Measurements from ENCODE around the gene HLTF.
"Not testable (repeated sequence)": the region's sequence is repeated elsewhere in the genome, so short reads cannot be mapped to it uniquely, and the experiment has no call there.

Gene HLTF, protein sequence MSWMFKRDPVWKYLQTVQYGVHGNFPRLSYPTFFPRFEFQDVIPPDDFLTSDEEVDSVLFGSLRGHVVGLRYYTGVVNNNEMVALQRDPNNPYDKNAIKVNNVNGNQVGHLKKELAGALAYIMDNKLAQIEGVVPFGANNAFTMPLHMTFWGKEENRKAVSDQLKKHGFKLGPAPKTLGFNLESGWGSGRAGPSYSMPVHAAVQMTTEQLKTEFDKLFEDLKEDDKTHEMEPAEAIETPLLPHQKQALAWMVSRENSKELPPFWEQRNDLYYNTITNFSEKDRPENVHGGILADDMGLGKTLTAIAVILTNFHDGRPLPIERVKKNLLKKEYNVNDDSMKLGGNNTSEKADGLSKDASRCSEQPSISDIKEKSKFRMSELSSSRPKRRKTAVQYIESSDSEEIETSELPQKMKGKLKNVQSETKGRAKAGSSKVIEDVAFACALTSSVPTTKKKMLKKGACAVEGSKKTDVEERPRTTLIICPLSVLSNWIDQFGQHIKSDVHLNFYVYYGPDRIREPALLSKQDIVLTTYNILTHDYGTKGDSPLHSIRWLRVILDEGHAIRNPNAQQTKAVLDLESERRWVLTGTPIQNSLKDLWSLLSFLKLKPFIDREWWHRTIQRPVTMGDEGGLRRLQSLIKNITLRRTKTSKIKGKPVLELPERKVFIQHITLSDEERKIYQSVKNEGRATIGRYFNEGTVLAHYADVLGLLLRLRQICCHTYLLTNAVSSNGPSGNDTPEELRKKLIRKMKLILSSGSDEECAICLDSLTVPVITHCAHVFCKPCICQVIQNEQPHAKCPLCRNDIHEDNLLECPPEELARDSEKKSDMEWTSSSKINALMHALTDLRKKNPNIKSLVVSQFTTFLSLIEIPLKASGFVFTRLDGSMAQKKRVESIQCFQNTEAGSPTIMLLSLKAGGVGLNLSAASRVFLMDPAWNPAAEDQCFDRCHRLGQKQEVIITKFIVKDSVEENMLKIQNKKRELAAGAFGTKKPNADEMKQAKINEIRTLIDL

DNA sequence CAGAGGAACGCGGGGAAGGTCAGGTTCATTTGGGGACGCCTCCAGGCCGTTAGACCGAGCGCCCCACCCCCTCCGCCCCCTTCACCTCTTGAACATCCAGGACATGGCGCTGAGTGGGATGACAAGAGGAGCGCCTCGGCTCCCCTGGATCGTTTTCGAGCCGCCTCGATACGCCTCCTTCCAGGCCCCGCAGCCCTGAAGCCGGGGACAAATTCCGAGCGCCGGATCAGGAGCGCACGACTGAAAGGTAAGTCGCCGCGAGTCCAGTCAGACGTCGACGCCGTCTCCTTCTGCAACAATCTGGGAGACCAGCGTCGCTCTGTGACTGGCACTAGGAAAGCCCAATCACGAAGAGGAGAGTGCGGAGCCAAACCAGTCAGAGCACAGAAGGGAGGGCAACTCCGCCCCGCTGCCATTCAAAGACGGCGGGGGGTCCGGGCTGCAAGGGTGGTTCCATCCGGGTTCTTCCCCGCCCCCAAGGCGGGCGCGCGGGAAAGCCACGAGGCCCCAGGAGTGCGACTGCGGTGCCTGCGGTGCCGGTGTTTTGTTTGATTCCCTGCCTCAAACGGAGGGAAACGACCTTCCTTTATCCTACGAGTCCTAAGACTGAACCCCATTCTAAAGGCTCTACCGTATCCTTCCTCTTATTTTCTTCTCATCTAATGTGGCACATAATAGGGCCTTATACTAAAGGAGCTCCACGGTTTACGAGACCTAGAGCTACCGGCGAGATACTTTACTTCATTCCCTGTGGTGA is at the start of gene HLTF:
Gene HLTF, minus strand, starts transcription at position 302 of the 757 bp plus-strand sequence. Its CDS starts 197 bp downstream, at position 105.
- DNase-seq (ENCODE audit: extremely low read depth in 1 of 2, low read depth in 1 of 2): peak; percentile 80 to 81

DNA sequence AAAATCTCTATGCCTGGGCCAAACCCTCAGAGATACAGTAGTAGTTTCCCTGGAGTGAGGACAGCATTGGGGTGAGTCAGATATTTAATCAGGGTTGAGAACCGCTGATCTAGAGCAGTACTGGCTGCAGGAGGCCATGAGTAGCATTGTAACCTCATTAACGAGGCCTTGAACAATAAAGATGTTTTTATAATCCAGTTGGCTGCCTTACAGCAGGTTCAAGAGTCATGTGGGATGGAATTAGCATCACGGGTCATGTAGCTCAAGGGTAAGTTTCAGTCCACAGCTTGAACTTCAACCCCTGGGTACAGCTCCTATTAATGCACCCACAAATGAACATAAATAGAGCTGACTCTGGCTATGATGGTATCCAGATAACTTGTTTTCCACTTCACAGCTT is 48.2 kb upstream of the HLTF start:
- no peak for DNase-seq (ENCODE audit: extremely low read depth in 1 of 2, low read depth in 1 of 2)

DNA sequence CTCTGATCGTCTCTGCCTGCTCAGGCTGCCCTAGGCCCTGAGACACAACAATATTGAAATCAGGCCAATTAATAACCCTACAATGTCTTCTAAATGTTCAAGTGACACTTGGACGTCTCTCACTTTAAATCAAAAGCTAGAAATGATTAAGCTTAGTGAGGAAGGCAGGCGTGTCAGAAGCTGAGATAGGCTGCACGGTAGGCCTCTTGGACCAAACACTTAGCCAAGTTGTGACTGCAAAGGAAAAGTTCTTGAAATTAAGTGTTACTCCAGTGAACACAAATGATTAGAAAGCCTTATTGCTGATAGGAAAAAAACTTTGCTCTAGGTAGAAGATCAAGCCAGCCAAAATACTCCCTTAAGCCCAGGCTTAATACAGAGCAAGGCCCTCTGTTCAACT is 45.3 kb upstream of the HLTF start:
- DNase-seq (ENCODE audit: extremely low read depth in 1 of 2, low read depth in 1 of 2): no peak

DNA sequence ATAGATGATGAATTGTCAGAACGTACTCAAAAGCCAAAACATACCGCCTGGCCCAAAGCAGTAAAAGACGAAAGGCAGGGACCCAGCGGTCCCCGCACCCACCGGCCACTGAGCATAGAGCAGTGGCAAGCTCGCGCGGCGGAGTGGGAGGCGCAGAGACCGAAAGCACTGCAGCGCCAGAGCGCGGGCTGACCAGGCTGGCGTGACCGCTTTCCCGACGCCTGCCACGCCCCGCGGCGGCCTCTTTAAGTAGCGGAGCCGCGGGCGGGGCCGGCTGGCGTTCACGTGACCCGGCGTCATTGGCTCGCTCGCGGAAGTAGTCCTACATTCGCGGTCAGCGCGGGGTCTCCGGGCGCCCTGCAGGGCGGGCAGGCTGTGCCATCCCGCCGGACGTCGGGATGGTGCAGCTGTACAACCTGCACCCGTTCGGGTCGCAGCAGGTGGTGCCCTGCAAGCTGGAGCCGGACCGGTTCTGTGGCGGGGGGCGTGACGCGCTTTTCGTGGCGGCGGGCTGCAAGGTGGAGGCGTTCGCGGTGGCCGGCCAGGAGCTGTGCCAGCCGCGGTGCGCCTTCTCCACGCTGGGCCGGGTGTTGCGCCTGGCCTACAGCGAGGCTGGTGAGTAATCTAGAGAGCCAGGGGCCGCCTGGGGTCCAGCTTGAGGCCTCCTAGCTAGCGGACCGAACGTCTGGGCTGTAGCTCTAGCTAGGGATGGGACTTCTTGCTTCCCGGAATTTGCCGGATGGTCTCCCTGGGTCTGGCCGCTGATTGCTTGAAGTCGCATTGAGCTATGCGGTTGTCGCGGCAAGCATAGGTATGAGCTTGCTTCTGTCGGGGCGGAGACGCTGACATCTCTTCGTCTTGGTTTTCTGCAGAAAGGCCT is 43.2 kb upstream of the HLTF start, which contains the start of gene HPS3:
Gene HPS3, plus strand, starts transcription at position 313 of the 880 bp plus-strand sequence. Its CDS starts 86 bp downstream, at position 399.
- peak; percentile 36 to 73 for DNase-seq (ENCODE audit: extremely low read depth in 1 of 2, low read depth in 1 of 2)

DNA sequence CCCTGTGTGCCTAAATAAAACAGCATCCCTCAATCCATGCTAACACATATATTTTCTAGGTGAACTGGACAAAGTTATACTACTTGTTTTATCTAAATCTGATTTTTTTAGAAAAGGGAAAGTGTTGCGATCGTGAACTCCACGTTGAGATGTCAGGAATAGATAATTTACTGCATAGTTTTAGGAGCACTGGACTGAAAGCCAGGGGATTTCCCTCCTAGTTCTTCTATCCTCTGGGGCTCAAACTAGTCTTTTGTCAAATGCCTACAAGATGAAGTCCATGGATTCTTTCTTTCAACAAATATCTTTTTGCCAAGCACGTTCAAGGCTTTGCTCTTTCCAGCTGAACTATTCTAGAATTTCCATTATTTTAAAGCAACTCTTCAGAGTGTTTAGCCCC is 42.5 kb upstream of the HLTF start:
- DNase-seq (ENCODE audit: extremely low read depth in 1 of 2, low read depth in 1 of 2): no peak

DNA sequence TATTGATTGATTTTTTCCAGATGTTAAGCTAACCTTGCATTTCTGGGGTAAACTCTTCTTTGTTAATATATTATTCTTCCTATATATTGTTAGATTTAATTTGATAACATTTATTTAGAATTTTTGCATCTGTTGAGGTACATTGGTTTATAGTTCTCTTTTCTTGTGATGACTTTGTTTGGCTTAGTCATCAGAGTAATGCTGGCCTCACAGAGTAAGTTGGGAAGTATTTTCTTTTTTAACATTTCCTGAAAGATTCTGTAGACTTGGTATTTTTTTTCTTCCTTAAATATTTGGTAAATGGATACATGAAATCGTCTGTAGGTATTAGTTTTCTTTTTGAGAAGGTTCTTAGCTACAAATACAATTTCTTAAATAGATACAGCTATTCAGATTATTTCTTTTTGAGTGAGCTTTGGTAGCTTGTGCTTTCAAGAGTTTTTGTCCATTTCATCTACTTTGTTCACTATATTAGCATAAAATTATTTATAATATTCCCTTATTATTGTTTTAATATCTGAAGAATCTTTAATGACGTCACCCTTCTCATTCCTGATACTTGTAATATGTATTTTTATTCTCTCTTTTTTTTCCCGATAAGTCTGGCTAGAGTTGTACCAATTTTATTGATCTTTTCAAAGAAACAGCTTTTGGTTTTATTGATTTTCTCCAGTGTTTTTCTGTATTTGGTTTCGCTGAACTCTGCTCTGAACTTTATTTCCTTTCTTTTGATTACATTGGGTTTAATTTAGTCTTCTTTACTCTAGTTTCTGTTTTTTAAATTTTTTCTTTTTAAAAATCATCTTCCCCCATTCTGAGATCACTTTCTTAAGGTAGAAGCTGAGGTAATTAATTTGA is 36.6 kb upstream of the HLTF start:
- DNase-seq (ENCODE audit: extremely low read depth in 1 of 2, low read depth in 1 of 2): no peak

DNA sequence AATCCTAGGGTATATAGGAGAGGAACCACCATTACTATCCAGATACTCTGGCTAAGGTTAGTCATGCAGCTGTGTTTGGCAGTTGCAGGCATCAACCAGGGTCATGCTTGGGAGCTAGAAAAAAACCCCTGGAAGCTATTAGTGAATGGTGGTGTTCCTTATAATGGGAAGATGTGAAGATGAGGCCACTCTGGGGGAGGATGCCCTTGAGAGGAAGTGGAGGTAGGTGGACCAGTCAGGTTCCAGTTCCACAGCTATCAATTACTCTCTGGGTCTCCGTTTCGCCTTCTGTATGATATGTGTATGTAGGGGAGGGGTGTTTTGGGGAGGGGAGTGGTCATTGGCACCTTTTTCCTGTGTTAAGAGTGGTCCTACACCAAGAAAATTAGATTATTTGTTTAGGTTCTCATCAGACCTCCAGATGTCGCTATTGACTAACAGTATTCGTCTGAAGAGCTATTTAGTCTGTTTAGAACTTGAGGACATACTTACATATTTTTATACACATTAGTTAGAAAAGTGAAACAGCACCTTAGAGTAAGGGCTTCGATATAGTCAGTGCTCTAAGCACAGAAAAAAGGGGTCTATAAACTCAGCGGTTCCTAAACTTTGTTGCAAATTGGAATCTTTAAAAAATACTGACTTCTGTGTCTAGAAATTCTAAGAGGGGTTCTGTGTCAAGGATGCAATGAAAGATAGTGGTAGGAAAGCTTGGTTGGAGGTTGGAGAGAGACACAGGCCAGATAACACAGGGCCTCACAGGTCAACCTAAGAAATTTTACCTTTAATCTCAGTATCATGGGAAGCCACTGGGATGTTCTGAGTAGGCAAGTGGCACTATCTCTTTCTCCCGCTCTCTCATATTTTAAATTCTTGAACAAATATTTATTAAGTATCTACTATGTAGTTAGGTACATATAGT is 34.0 kb upstream of the HLTF start:
- no peak for DNase-seq (ENCODE audit: extremely low read depth in 1 of 2, low read depth in 1 of 2)

DNA sequence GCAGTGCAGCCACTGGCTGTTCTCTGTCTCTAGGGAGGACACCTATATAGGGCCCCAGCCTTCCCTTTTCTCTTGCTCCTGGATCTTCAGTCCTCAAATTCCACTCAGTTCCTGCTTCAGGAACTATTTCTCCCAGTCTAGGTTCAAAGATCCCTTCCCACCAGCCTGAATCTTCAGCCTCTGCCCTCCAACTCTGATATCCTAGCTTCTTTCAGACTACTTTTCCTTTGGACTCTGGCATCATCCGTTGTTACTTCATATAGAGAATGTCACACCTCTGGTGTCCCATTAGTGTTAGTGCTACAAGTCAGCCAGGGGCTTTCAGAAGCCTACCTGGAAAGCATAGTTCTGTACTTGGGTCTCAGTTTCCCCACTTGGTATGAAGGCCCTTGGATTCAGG is 33.1 kb upstream of the HLTF start:
- no peak for DNase-seq (ENCODE audit: extremely low read depth in 1 of 2, low read depth in 1 of 2)

DNA sequence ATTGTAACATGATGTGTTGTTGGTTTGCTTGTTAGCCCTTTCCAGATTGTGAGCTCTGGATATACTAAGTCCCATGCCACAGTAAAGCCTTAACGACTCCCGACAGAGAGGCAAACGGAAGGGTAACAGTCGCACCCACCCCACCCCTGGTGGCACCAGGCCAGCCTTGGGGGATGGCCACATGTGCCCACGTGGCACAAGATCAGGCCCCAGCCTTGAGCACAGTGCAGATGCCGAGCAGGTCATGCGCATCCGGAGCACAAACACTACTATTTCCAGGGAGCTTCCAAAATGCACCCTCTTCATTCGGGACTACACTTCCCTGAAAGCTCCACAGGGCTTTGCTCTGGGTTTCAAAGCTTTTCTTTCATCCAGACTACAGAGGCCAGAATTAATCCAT is 32.4 kb upstream of the HLTF start:
- no peak for DNase-seq (ENCODE audit: extremely low read depth in 1 of 2, low read depth in 1 of 2)

DNA sequence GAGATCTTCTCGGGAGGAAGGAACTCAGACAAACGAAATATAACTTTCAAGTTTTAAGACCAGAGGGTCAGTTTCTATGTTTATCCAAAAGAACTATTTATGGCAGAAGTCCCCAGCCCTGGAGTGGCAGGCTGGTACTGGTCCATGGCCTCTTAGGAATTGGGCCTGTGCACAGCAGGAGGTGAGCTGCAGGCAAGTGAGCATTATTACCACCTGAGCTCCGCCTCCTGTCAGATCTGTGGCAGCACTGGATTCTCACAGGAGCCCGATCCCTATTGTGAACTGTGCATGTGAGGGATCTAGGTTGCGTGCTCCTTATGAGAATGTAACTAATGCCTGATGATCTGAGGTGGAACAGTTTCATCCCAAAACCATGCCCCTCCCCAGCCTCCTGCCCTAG is 28.8 kb upstream of the HLTF start:
- no peak for DNase-seq (ENCODE audit: extremely low read depth in 1 of 2, low read depth in 1 of 2)

DNA sequence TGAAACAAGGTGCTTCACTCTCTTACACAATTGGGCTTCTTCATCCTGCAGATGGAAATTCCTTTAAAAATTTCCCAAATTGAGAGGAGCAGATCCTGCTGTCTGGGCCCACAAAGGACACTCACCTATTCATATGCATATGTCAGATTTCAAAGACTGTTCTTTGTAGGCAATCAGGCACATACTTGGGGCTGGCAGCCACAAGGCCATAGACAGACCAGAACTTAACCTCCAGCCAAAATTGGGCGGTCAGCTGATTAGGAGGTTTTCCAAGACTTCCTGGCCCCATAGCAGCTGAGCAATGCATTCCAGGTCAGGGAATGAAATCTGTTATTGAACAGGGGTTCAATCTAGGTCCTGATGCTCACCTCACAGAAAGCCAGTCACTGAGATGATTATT is 28.1 kb upstream of the HLTF start:
- DNase-seq (ENCODE audit: extremely low read depth in 1 of 2, low read depth in 1 of 2): no peak

DNA sequence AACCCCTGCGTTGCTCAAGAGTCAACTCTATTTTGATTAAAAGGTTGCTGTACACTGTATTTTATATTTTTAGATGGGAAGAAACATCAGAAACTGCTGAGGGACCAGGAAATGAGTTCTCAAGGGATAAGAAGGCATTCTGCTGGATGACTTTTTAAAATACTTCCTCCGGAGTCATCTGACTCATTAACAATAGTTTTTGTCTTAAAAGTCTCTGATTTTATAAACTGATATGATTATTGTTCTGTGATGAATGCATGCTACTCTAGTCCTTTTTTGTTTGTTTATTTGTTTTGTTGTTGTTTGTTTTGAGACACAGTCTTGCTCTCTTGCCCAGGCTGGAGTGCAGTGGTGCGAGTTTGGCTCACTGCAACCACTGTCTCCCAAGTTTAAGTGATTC is 18.2 kb upstream of the HLTF start:
- no peak for DNase-seq (ENCODE audit: extremely low read depth in 1 of 2, low read depth in 1 of 2)

DNA sequence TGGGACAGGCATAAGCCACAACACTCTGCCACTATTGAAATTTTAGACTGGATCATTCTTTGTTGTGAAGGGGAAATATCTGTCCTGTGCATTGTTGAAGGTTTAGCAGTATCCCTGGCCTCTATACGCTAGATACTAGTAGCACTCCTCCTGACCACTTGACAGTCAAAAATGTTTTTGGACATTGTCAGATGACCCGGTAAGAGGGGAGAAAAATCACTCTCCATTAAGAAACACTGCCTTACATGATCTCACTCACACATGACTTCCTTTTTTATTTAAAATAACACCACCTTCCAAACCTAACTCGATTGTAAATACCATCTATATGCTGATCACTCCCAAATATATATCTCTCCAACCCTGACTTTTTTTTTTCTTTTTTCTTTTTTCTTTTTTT is 15.3 kb upstream of the HLTF start:
- DNase-seq (ENCODE audit: extremely low read depth in 1 of 2, low read depth in 1 of 2): no peak

DNA sequence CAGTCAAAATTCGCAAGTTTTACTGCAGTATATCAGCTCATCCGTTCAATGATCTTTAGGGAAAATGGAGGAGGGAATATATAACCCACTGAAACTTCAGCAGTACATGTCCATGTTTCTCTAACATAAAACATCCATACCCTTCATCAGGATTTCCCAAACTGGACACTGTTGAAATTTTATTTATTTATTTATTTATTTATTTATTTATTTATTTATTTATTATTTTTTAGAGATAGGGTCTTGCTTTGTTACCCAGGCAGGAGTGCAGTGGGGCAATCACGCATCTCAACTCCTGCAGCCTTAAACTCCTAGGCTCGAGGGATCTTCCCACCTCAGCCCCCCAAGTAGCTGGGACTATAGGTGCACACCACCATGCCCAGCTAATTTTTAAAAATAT is 14.8 kb upstream of the HLTF start:
- DNase-seq (ENCODE audit: extremely low read depth in 1 of 2, low read depth in 1 of 2): no peak

DNA sequence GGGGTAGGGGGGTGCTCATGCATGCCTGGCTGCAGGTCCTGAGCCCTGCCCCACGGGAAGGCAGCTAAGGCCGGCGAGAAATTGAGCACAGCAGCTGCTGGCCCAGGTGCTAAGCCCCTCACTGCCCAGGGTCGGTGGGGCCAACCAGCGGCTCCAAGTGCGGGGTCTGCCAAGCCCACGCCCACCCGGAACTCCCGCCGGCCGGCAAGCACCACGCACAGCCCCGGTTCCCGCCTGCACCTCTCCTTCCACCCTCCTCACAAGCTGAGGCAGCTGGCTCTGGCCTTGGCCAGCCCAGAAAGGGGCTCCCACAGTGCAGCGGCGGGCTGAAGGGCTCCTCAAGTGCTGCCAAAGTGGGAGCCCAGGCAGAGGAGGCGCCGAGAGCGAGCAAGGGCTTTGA is 11.7 kb upstream of the HLTF start:
- DNase-seq (ENCODE audit: extremely low read depth in 1 of 2, low read depth in 1 of 2): not testable (repeated sequence)

DNA sequence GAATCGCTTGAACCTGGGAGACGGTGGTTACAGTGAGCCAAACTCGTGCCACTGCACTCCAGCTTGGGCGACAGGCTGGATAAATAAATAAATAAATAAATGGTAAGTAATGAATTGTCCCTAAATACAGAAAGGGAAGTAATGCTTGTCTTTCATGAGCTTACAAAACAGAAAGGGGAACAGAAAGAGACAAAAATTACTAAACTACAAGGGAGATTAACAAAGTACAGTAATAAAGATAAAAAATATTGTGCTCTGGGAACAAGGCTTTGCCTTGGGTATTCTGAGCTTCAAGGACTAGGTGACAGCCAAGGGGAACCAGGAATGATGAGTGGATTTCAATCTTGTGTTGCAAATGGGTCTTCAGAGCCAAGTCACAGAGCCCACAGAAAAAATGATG is 9.2 kb upstream of the HLTF start:
- no peak for DNase-seq (ENCODE audit: extremely low read depth in 1 of 2, low read depth in 1 of 2)

DNA sequence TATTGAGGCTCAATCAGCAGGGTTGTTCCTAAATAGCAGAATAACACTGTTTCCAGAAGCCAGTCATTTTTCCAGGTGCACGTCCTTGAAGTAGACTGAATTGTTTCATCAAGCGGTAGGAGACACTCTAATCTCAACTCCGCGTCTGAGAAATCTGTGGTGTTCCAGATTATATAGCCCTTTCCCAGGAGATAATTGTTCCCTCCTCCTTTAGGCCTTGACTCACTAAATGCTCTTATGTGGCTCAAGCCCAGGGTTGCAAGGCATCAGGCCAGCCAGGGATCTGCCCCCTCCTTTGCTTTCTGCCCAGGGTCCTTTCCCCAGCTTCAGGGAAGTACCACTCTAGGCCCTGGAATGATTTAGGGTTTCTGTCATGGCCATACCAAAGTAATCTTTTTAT is 5.7 kb upstream of the HLTF start:
- no peak for DNase-seq (ENCODE audit: extremely low read depth in 1 of 2, low read depth in 1 of 2)

DNA sequence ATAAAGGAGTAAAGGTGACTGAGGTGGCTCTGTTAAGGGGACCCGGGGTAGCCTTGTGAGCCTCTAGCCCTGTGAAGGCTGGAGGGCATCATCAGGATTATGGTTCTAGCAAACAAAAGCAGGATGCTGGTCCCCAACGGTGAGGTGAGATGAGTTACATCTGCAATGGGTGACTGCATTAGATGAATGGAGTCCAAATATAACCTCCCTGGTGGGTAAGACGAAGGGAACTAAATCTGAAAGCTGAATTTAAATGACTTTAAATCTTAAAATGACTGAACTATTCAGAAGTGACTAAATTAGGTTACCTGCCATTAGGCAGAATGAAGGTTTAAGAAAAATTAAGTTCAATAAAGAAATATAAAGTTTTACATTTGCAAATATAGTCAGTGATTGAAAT is 4.6 kb upstream of the HLTF start:
- no peak for DNase-seq (ENCODE audit: extremely low read depth in 1 of 2, low read depth in 1 of 2)

Data from activated CD8-positive, alpha-beta memory T cell treated with anti-CD3 and anti-CD28 coated beads for 1 hour (primary cell).